ENCODE data around the gene NCOA7.
"Not testable (repeated sequence)": the region's sequence is repeated elsewhere in the genome, so short reads cannot be mapped to it uniquely, and the experiment has no call there.

The NCOA7 gene

DNA sequence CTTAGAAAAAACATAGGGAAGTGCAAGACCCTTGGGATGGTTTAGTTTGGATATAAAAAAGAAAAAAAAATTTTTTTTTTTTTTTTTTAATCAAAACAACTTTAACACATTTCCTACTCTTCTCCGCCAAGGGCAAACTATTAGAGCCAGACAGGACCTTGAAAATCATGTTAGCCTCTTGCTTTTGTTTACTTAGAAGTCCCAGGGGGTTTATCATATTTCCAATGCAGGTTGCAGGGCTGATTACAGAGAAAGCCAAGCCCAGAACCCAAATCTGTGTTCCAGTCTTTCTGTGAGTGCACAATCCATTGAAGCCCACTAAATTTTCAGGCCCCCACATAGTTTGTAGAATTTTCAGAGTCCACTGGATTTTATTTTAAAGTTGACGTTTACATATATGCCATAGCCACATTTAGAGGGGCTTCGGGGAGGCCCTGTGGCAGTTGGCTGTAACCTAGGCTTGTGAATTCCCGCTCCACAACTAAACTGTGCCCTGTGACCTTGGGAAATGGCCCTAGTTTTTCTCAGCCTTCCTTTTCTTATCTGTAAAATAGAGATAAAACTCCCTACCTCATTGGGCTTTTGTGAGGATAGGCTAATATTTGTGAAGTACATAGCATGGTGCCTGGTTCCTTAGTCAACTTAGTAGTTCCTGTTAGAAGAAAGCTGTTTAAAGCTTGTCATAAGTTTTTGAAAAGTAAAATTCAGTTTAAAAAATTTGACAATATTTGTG, 55.7 kb downstream of the NCOA7 start:
- no peak overlapping the region for H3K4me3 ChIP-seq (ENCODE audit: low read depth, low read length)
- no peak for DNase-seq (ENCODE audit: low read depth)
- TF ChIP-seq, protein P1, sequence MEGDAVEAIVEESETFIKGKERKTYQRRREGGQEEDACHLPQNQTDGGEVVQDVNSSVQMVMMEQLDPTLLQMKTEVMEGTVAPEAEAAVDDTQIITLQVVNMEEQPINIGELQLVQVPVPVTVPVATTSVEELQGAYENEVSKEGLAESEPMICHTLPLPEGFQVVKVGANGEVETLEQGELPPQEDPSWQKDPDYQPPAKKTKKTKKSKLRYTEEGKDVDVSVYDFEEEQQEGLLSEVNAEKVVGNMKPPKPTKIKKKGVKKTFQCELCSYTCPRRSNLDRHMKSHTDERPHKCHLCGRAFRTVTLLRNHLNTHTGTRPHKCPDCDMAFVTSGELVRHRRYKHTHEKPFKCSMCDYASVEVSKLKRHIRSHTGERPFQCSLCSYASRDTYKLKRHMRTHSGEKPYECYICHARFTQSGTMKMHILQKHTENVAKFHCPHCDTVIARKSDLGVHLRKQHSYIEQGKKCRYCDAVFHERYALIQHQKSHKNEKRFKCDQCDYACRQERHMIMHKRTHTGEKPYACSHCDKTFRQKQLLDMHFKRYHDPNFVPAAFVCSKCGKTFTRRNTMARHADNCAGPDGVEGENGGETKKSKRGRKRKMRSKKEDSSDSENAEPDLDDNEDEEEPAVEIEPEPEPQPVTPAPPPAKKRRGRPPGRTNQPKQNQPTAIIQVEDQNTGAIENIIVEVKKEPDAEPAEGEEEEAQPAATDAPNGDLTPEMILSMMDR (IDR thresholded peaks at IDR 0.05; ENCODE audit: control insufficient read depth, extremely low read depth, insufficient read depth), result no peak

DNA sequence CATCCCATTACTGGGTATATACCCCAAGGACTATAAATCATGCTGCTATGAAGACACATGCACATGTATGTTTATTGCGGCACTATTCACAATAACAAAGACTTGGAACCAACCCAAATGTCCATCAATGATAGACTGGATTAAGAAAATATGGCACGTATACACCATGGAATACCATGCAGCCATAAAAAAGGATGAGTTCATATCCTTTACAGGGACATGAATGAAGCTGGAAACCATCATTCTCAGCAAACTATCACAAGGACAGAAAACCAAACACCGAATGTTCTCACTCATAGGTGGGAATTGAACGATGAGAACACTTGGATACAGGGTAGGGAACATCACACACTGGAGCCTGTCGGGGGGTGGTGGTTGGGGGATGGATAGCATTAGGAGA, 57.5 kb downstream of the NCOA7 start:
- H3K4me3 ChIP-seq (ENCODE audit: low read depth, low read length); DNase-seq (ENCODE audit: low read depth): not testable (repeated sequence)

GRCh38 chr6:125850361-125850760, 59.6 kb downstream of the NCOA7 start:
- DNase-seq (ENCODE audit: low read depth), result no peak
- no peak overlapping the region for H3K4me3 ChIP-seq (ENCODE audit: low read depth, low read length)
- TF ChIP-seq, protein P1 (IDR thresholded peaks at IDR 0.05; ENCODE audit: control insufficient read depth, extremely low read depth, insufficient read depth), result no peak

GRCh38 chr6:125852587-125852986, 61.8 kb downstream of the NCOA7 start:
- no peak overlapping the region for H3K4me3 ChIP-seq (ENCODE audit: low read depth, low read length)
- DNase-seq (ENCODE audit: low read depth), result no peak
- TF ChIP-seq, protein P1 (IDR thresholded peaks at IDR 0.05; ENCODE audit: control insufficient read depth, extremely low read depth, insufficient read depth), result no peak

DNA sequence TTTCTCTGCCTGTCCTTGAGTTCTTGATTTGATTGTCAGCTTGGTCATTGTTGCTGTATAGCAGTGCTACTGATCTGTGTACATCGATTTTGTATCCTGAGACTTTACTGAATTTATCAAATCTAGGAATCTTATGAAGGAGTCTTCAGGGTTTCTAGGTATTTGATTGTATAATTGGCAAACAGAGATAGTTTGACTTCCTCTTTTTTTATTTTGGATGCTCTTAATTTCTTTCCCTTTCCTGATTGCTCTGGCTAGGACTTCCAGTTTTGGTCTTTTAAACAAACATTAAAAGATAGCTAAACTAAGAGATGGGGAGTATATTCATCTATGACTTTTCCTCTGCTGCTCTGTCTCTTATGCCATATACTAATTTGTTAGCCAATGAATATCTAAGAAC, 62.4 kb downstream of the NCOA7 start:
- TF ChIP-seq, protein P1 (IDR thresholded peaks at IDR 0.05; ENCODE audit: control insufficient read depth, extremely low read depth, insufficient read depth), result no peak
- DNase-seq (ENCODE audit: low read depth), result no peak

GRCh38 chr6:125853756-125854155, 63.0 kb downstream of the NCOA7 start:
- no peak overlapping the region for H3K4me3 ChIP-seq (ENCODE audit: low read depth, low read length)
- TF ChIP-seq, protein P1 (IDR thresholded peaks at IDR 0.05; ENCODE audit: control insufficient read depth, extremely low read depth, insufficient read depth), result no peak
- DNase-seq (ENCODE audit: low read depth), result no peak

More for the DNA sequence above, 62.4 kb downstream of the NCOA7 start:
- no peak overlapping the region for H3K4me3 ChIP-seq (ENCODE audit: low read depth, low read length)

GRCh38 chr6:125854355-125854754, 63.6 kb downstream of the NCOA7 start:
- DNase-seq (ENCODE audit: low read depth), result no peak
- TF ChIP-seq, protein P1 (IDR thresholded peaks at IDR 0.05; ENCODE audit: control insufficient read depth, extremely low read depth, insufficient read depth), result no peak
- no peak overlapping the region for H3K4me3 ChIP-seq (ENCODE audit: low read depth, low read length)
